ENCODE results near the gene C4A.
"Not testable (repeated sequence)": the region's sequence is repeated elsewhere in the genome, so short reads cannot be mapped to it uniquely, and the experiment has no call there.

C4A gene

GRCh38 chr6:31961616-31962015 lies 20.2 kb upstream of the C4A start:
- DNase-seq (ENCODE audit: low spot score), result no peak

DNA sequence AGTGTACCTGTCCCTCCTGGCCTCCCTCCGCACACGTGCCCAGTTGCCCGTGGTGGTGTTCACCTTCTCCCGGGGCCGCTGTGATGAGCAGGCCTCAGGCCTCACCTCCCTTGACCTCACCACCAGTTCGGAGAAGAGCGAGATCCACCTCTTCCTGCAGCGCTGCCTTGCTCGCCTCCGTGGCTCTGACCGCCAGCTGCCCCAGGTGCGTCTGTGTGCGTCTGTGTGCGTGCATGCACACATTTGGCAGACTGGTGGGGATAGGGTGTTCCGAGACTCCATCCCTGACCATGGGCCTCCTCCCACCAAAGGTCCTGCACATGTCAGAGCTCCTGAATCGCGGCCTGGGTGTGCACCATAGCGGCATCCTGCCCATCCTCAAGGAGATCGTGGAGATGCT lies 17.9 kb upstream of the C4A start:
- no peak for DNase-seq (ENCODE audit: low spot score)

DNA sequence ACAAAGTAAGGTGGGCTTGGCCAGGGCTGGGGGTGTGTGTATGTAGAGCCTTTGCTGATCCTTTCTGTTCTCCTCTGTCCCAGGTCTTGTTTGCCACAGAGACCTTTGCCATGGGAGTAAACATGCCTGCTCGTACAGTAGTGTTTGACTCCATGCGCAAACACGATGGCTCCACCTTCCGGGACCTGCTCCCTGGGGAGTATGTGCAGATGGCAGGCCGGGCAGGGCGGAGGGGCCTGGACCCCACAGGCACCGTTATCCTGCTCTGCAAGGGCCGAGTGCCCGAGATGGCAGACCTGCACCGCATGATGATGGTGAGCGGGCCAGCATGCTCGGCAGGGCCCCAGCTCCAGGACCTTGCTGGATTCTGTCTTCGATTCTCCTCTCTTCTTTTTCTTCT lies 16.2 kb upstream of the C4A start:
- no peak for DNase-seq (ENCODE audit: low spot score)

GRCh38 chr6:31966506-31966905 lies 15.4 kb upstream of the C4A start:
- DNase-seq (ENCODE audit: low spot score), result no peak

DNA sequence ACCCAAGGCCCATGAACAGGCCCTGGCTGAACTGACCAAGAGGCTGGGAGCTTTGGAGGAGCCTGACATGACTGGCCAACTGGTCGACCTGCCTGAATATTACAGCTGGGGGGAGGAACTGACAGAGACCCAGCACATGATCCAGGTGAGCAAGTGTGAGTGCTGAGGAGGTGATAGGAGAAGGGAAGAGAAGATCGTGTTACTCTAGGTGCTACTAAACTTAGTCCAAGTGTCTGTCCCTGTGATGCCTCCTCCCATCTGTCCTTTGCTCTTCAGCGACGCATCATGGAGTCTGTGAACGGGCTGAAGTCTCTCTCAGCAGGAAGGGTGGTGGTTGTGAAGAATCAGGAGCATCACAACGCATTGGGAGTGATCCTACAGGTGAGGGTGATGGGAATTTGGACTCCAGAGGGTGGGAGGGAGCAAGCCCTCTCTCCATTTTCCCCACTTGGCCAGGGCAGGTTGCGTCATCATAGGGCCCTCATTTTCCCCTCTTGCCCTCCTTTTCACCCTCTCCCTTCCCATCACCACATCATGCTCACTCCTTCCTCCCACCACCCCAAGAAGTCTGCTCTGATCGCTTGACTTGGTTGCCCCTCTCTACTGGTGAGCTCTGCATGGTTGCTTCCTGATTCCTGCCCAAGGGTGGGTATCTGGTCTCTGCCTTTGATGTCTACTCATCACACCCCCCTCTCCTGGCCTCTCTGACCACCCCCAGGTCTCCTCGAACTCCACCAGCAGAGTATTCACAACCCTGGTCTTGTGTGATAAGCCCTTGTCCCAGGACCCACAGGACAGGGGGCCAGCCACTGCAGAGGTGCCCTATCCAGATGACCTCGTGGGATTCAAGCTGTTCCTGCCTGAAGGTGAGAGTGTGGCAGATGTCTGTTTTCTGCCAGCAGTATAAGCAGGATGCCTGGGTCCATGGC lies 14.6 kb upstream of the C4A start:
- DNase-seq (ENCODE audit: low spot score), result no peak

- DNase-seq (ENCODE audit: low spot score), result no peak
Observed at GRCh38 chr6:31967926-31968320, 13.9 kb upstream of the C4A start.

GRCh38 chr6:31968326-31968725 lies 13.5 kb upstream of the C4A start:
- DNase-seq (ENCODE audit: low spot score), result no peak

DNA sequence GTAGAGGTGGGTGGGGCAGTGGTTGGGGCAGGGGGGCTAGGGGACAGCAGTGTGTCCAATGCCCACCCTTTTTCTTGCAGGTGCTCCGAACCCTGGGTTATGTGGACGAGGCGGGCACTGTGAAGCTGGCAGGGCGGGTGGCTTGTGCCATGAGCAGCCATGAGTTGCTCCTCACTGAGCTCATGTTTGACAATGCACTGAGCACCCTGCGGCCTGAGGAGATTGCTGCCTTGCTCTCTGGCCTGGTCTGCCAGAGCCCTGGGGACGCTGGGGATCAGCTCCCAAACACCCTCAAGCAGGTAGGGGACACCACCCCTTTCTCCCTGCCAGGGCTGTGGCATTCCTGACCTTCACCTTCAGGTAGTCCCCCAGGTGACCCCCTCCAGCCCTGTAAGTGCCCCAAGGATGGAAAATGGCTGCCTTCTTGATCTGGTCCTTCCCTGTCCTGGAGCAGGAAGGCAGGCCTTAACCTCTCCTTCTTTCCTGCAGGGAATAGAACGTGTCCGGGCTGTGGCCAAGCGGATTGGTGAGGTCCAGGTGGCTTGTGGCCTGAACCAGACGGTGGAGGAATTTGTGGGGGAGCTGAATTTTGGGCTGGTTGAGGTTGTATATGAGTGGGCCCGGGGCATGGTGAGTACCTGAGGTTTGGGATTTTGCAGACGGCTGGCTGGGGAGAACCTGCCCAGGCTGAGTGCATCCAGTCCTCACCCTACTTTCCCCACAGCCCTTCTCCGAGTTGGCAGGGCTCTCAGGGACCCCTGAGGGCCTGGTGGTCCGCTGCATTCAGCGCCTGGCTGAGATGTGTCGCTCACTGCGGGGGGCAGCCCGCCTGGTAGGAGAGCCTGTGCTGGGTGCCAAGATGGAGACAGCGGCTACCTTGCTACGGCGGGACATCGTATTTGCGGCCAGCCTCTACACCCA lies 12.8 kb upstream of the C4A start:
- no peak for DNase-seq (ENCODE audit: low spot score)

DNA sequence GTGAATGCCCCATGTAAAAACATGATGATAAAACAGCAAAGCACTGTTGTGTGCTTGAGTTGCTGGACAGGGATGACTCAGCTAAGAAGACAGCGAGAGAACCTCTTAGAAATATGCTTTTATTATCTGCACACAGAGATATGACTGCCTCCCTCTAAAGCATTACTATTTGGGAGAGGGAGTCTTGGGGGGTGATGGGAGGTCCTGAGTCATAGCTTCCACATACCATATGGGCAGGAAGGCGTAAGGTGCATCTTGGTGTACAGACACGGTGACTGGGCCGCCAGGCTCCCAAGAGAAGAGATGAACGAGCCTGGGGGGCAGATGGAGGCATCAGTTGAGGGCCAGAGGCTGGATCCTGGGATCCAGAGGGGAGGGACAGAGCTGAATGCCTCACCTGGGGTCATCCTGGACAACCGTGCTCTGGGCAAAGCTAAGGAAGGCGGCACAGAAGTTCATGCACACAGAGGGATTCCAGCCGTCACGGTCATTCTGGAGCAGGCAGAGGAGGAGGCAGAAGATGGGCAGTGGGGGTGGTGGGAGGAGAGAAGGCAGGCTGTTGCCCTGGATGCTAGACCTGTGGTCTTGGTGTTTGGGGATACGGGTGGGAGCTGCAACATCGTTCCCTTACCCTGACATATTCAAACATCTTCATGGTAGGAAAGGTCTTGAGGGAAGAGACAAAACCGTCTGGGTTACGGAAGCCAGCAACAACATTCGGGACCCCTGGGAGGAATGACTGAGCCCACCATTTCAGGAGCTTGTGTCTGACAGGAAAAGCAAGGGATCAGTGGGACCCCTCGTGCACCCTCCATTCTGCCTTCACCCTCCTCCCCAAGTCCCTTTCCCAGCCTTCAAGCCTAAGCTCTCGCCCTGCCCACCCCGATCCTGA lies 11.9 kb upstream of the C4A start:
- no peak for DNase-seq (ENCODE audit: low spot score)

GRCh38 chr6:31970604-31971271 lies 11.1 kb upstream of the C4A start:
- DNase-seq (ENCODE audit: low spot score), result no peak

DNA sequence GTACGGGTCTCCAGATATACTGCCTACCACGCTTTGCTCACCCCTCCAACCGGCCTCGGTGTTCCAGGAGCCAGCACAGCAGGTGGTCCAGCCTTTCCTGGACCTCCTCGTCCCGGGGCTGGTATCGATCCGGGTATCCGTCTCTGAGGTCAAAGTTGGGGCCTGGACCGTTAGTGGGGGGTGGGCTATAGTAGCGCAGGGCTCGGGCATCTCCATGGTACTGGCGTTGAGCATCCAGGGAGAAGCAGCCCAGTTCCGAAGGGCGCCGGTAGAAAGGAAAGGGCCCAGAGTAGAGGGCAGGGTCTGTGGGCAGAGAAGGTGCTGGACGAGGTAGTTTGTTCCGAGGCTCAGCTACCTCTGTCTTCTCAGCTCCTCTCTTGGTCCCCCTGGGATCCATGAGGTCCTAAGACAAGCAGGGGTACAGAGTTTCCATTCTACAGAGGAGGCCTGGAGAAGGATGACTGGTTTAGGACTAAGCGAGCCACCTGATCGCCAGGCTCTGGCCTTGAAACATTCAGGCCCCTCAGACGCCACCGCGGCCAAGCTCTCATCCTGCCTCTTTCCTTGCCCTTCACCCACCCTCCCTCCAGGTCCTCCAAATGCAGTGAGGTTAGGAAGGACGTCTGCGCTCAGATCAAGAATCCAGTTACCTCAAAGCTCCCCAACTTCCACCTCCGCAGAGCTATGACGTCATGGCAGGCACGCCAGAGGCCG lies 10.4 kb upstream of the C4A start:
- DNase-seq (ENCODE audit: low spot score), result peak; percentile 25

DNA sequence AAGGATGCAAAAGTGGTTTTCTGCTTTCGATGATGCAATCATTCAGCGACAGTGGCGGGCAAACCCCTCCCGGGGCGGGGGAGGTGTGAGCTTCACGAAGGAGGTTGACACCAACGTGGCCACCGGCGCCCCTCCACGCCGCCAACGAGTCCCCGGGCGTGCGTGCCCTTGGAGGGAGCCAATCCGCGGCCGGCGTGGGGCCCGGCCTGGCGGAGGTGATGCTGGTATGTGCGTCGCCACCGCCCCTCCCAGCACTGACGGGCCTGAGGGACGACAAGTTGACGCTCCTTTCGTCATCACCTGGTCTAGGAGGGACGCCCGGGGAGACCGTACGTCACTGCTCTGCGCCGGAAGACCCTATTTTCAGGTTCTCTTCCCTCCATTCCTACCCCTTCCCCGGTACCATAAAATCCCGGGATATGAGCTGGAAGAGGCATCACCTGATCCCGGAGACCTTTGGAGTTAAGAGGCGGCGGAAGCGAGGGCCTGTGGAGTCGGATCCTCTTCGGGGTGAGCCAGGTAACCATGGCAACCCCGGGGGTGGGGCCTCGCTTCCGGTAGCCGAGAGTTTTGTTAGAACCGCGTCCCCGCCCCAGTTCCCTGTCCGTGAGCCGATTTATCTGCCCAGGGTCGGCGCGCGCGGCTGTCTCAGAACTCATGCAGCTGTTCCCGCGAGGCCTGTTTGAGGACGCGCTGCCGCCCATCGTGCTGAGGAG lies 9.7 kb upstream of the C4A start, which contains the start of gene DXO:
Gene DXO, minus strand, starts transcription at position 146 of the 716 bp plus-strand sequence. CDS start 463 bp downstream, outside the sequence.
- peak; percentile 99 for DNase-seq (ENCODE audit: low spot score)

DNA sequence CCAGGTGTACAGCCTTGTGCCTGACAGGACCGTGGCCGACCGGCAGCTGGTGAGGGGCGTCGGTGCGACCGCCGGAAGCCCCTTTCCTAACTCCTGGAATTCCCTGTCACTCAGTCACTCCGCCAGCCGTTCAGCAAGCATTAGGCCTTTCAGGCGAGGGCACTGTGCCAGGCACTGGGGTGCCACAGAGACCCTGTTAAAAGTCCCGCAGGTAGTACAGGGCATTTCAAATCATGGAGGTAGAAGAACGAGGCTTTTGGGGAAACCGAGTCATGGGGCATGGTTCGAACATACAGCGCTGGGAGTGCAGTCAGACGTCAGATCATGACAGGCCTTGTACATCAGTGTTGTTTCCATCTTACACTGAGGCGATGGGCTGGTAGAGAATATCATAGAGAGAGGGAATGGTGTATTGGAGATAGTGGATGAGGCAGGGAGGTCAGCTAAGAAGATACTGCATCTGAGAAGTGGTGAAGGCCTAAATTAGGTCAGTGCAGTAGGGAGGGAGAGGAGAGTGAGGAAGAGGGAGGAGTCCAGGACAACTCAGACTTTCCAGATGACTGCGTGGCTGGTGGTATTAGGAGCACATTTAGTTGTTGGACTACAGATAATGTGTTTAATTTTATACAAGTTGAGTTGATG lies 9.0 kb upstream of the C4A start:
- no peak for DNase-seq (ENCODE audit: low spot score)

- DNase-seq (ENCODE audit: low spot score), result not testable (repeated sequence)
Observed at GRCh38 chr6:31976065-31976464, 5.8 kb upstream of the C4A start.

DNA sequence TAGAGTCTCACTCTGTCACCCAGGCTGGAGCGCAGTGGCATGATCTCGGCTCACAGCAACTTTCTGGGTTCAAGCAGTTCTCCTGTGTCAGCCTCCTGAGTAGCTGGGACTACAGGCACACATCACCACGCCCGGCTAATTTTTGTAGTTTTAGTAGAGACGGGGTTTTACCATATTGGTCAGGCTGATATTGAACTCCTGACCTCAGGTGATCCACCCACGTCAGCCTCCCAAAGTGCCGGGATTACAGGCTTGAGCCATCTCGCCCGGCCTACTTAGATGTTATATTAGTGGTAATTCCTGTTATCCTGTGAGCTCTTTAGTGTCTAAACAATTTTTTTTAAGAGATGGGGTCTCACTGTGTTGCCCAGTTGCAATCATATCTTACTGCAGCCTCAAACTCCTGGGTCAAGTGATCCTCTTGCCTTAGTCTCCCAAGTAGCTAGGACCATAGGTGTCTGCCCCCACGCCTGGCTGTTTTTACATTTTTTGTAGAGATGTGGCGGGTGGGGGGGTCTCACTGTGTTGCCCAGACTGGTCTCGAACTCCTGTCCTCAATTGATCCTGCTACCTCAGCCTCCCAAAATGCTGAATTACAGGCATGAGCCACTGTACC lies 3.9 kb upstream of the C4A start:
- no peak for DNase-seq (ENCODE audit: low spot score)

DNA sequence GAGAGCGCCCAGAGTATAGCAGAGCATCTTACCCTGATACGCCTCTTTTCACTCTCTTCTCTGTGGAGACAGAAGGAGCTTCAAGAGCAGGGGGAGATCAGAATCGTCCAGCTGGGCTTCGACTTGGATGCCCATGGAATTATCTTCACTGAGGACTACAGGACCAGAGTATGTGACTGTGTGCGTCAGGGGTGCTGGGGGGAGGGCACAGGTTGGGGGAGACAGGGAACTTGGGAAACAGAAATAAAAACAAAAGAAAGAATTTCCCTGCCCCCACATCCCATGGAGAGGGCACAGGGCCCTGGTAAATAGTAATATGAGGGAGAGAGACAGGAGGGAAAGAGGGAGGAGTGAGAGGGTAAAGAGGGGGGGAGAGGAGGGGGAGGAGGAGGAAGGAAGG lies 3.0 kb upstream of the C4A start:
- no peak for DNase-seq (ENCODE audit: low spot score)

DNA sequence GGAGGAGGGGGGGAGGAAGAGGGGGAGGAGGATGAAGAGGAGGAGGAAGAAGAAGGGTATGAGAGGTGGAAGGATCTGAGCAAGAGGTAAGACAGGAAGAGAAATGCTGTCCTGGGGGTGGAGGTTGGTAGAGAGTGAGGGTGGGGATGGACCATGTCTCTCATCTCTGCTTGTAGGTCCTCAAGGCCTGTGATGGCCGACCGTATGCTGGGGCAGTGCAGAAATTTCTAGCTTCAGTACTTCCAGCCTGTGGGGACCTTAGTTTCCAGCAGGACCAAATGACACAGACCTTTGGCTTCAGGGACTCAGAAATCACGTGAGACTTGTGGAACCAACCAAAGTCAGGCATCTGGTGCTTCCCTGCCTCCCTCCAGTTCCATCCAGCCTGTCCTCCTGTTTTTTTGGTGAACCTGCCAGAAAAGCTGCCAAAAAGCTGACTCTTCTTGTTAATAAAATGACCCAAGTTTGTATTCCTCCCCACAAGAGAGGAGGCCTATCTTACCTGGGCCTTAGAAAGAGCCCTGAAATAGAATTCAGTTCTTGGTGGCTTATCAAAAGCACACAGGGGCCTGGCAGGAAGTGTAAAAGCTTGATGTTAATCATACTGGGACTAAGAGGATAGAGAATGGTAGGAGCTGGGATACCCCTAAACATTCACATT lies 2.5 kb upstream of the C4A start:
- DNase-seq (ENCODE audit: low spot score), result no peak

DNA sequence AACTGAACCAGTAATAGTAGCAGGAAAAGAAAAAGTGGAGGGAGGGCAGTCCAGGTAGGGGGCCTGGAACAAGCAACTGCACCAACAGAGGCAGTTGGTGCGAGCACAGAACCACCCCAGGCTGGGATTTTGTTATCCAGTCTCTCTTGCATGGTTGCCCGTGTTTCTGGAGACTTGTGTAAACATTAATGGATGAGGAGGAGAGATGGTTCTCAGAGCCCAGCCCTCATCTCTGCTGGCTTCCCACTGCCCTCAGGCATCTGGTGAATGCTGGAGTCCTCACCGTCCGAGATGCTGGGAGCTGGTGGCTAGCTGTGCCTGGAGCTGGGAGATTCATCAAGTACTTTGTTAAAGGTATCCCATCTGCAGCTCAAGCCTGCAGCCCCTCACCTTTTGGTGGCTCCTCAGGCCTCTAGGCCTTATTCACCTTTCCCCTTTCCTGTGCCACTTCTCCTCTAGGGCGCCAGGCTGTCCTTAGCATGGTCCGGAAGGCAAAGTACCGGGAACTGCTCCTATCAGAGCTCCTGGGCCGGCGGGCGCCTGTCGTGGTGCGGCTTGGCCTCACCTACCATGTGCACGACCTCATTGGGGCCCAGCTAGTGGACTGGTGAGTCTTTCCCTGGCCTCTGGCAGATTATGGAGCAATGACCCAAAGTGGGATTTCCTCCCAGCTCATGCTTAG lies 1.5 kb upstream of the C4A start:
- DNase-seq (ENCODE audit: low spot score), result not testable (repeated sequence)
